NCI-H2227 treated with DMSO at 0.1 percent for 48 hours (cell line): ENCODE data around the gene CELF3.

Experiments
- DNase-seq: peaks from one replicate; lab custom pipeline; 2025; lab: John Stamatoyannopoulos, UW

CELF3 gene

DNA sequence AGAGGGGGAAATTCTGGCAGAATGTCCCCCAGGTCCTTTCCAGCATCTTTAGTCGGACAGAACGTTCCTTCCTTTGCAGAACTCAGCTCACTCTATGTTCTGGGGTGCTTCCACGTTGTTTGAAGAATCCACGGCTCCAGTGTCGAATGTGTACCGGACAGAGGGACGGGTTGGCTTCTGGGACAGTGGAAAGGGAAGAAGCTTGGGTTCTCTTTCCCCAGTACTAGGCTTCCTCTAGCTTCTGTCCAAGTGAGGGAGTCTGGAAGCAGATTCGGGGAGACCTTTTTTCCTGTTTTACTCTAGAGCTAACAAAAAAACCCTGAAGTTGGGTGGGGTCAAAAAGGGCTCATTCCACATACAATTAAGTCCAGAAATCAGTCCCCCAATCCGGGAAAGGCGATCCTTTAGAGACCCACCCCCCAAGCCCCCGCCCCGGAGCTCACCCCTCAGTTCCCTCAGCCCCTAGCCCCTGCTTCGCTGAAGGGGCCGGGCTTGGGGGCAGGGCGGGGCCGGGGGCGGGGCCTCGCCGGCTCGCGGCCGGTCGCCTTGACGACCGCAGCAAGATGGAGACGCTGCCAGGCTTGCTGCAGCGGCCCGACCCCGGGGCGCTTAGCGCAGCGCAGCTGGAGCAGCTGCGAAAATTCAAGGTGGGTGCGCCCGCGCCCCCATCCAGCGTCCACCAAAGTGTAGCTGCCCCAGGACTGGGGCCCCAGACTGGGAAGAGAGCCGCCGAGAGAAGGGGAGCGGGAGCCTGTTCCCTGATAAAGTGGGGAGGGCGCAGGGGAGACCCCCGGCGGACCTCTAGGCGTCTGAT is 4.6 kb upstream of the CELF3 start, which contains the start of gene RIIAD1:
RIIAD1 (plus strand) TSS at position 549 of the 814 bp plus-strand sequence; CDS start at position 564, 15 bp downstream.
- DNase-seq = peak; percentile 33

DNA sequence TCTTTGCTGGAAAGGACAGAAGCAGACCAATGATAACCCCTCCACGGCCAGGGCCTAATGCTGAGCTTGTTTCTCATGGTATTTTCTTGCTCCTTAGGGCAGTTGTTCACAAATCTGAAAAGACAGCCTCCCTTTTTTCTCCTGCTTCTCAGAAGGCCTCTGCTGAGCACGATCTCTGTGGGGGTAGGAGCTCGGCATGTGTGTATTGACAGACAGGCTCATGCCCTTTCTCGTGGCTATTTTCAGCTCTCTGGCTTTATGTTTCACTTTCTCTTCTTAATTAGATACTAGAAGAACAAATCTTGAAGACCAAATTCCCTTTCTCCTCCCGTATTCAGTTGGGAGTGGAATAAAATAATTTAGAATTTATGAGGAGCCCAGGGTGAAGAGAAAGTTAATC is 4.0 kb upstream of the CELF3 start:
- DNase-seq = no peak

DNA sequence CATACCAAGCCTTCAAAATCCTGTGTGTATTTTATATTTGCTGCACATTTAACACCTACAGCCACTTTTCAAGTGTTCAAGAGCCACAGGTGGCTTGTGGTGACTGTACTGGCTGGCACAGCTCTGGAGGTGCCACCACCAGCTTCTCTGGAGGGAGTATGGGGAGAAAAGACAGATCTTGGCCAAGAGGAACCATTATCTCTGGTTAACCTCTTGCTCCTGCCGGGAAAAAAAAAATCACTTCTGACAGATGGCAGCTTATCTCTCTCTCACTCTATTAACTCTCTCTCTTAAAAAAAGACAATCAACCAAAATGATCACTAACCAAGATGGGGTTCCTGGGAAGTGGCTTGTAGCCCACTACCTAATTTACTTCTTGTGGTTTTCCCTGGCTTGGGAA is 3.5 kb upstream of the CELF3 start:
- DNase-seq = no peak

DNA sequence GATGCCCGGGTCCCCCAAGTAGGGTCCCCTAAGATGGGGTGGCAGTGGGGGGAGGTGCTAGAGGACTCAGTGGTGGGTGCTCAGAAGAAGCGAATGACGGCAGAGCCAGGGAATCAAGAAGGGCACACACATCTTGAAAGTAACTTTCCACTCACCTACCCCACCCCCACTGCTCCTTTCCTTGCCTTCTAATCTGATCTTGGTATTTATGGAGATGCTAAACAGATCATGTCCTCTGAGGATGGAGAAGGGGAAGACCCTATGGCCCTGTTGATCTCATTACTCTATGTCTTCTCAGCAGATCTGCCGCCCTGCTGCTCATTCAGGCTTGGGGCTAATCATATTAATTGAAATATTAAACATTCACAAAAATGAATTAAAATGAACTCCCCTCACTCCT is 2.1 kb upstream of the CELF3 start:
- no peak for DNase-seq

DNA sequence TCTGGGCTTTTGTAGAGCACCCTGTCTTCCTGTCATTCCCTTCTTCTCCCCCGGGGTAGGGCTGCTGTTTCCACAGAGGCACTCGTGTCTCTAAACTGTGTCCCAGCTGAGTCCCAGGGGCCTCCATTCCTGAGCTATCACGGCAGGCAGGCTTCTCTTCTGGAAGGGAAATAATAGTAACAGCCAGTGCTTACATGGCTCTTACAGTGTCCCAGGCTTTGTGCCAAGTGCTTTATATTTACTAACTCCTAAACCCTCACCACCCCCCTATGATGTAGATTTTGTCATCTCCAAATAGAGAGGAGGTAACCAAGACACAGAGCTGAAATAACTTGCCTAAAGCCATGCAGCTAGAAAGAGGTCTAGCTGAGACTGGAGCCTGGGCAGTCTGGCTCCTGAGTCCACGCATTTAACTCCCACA is 1.4 kb upstream of the CELF3 start:
- DNase-seq = no peak

DNA sequence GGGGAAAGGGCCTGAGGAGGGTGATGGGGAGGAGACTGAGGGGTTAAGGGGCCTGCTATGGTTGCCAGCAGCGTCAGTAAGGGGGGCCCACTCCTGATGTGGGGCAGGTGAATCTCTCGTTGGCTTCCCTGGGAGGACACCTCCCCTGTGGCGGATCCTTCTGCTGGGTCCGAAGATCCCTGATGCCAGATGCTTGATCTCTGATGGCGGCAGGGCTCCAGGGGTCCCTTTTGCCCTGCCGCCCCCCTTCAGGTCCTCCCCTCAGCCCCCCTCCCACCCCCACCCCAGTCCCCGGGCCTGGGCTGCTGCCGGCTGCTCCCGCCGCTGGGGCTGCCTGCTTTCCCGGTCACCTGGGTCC is 219 bp downstream of the CELF3 start:
- DNase-seq = no peak

DNA sequence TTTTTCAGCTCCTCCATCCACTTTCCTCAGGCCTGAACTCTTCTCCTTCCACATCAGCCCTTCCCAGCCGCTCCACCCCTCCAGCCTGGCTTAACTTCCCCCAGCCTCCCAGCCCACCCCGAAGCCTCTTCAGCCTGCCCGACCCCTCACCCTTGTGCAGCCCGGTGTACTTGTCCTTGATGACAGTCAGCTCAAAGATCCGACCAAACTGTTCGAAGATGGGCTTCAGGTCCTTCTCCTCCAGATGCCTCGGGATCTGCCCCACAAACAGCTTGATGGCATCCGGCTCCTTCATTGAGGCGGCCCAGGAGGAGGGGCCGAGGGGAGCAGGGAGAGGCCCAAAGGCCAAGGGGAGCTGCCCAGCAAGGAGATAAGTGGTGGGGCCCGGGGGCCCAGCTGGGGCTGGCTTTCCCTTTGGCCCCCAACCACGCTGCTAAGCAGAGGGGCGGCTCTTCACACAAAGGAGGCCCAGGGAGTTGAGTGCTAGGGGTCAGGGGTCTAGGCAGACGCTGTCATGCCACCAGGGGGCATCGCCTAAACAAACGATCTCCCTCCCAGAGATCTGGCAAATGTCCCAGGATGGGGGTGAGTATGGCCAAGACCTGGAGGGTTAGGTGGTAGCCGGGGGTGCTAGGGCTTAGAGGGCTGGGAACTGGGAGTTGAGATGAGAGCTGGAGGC is 738 bp downstream of the CELF3 start:
- peak; percentile 40 for DNase-seq

DNA sequence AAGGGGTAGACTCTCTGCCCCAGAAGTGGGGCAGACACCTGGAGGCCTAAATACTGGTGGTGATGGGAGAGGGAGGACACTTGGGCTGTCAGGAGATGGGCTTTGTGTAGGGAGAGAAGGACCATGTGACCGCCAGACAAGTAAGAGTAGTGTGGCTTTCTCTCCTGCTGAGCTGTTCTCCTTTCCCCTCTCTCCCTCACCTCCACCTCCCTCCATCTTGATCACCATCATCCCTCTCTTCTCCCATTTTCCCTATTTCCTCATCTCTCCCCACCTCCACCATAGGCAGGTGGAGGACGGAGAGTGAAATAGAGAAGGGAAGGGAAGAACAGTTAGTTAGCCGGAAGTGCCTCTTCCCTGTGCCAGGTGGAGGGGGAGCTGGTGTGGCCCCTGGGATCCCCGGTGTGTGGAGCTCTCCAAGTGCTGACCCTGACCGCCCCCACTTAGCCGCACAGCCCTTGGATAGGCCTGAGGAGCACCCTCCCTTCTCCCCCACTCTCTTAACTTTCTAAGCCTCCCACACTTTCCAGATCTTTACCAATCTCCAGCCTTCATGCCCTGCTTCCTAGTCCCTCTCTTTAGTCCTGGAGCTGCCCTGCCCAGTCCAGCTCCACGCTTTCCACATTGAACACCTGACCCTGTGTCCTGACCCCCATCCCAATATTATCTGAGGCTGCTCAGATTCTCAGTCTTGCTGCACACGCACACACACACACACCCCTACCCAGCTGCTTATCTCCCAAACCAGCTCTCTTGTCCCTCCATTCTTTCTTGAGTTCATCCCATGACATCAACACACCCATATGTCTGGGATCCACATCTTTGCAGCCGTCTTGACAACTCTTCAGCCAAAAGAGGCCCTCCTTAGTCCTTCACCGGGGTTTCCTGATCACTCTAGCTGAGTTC is 1.5 kb downstream of the CELF3 start:
- no peak for DNase-seq

DNA sequence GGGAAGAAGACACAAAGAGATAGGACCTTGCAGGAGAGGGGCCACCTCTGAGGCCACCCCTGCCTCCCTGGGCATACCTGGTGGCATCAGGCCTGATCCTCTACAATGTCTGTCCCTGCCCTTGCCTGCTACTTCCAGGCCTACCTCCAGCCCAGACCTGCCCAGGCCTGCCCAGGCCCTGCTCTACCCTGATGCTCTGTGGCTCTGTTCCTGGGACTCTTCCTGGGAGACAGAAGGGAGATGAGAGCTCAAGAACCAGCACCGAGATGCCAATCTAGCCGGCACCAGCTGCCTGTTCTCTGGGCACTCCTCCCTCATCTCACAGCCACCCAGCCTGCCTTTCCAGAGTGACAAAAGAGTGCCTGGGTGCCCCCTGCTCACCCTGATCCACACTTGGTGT is 2.7 kb downstream of the CELF3 start:
- no peak for DNase-seq

DNA sequence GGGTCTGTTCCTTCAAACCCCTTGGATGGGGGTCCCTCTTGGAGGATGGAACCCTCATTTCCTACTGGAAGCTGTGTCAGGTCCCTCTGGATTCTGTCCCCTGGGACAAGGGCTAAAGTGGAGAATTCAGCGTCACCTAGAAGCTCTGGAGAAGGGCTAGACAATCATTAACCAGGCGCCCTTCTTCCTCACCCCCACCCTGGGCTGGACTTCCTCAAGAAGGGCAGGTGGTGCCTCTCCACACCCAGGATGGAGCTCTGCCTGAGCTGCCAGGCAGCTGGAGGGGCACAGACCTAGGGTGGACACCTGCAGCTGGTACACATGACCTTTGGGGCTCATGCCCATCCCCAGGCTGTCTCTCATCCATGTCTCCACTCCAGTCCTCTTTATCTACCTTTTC is 3.6 kb downstream of the CELF3 start:
- DNase-seq = no peak

DNA sequence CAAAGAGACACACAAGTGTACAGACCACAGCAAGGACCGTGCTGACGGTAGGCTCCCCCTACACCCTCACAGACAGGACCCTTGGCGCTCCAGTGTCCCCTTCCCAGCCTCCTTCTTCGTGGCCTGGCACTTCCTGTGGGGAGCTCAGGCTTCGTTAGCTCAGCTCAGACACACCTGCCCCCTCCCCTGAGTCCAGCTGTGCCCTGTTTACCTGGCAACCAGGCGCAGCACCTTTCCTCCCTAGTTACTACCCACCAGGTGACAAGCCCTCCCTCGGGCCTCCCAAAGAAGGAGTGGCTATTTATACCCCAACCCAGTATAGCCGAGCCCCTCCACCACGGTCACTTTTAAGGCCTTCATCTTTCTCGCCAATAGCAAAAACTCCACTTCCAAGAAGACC is 4.7 kb downstream of the CELF3 start:
- no peak for DNase-seq

DNA sequence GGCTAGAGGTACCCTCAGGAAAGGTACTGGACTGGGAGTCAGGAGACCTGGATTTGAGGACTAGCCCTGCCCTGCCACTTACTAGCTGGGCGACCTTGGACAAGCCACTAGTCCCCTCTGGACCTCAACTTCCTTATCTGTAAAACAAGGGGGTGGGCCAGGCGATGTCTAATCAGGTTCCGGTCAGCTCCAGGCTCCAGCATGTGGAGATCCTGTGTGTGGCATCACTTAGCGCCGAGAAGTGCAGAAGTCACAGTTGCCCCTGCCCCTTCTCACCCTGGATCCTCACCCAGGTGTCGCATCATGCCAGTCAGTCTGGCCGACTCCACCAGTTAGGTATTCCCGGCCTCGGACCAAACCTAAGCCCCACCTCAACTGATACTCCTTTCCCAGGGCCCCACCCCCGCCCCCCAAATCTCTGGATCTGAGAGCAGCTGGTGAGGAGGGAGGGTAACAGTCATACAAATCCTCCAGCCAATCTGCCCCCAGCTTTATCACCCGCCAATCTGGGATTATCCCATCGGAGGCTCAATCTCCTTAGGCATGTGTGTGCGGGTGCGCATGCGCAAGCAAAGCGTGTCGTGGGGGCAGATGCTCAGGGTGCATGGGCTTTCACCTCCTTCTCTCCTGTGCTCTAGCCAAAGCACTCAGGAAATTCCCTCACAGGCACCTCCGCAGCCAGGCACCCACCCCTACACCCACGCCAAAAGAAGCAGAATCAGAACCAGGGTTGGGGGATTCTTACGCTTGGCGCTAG is 5.4 kb downstream of the CELF3 start:
- no peak for DNase-seq

DNA sequence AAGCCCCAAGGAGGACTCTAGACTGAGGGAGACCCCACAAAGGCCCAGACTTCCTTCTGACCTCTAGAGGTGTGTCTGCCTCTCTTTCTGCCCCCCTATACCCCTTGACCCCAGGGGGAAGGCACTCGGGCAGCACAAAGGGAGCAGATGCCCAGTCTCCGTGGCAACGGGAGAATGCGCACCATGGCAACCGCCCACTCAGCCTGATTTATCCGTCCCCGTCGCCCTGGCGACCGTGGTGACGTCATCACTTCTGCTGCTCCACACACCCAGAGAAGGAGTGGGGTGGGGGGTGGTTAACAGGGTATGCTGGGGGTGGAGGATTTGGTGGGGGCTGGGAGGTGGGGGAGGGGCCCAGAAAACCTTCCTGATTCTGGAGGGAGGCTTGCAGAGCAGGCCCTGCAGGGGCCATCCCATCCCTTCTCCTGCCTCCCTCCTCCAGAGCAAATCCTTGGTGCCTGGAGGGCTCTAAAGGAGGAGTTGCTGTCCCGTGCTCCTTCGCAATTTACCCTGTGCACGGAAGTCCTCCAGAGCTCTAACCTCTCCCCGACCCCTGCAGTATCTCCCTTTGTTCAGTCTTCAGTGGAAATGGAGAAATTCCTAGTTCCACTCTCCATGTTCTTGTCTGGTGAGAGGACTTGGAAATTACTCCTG is 6.3 kb downstream of the CELF3 start:
- peak; percentile 84 for DNase-seq

DNA sequence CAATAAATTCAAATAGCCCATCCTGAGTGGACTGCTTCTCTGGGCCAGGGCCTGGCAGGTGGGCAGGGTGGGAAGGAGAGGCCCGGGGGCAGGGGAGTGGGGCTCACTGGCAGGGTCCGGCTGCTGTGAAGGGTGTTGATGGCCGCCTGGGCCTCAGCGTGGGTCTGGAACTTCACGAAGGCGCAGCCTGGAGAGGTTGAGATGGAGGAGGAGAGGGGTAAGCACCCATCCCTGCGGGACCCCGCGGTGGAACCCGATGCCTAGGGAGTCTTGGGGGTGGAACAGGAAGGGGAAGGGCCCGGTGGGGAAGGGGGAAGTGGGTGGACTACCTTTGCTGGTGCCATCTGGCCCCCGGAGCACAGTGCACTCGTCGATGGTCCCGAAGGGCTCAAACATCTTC is 7.7 kb downstream of the CELF3 start:
- DNase-seq = no peak

DNA sequence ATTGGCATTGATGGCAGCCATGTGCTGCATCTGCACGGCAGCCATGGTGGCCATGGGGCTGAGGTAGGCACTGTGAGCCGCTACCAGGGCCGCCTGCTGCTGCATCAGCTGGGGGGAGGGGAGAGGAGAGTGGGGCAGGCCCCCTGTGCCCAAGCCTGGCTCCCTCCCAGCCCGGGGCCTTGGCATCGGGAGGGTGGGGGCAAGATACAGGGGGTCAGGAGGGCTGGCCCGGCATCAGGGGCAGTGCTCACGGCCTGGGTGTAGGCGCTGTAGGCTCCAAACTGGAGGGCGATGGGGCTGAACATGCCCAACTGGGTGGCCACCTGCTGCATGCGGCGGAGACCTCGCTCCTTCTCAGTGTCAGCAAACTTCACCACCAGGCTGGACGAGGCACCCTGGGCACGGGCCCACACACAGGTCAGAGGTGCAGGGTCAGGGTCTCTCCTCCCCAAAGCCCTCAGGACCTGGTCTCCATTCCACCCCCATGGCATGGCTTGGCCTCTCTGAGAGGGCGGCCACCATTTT is 9.0 kb downstream of the CELF3 start:
- DNase-seq = no peak

DNA sequence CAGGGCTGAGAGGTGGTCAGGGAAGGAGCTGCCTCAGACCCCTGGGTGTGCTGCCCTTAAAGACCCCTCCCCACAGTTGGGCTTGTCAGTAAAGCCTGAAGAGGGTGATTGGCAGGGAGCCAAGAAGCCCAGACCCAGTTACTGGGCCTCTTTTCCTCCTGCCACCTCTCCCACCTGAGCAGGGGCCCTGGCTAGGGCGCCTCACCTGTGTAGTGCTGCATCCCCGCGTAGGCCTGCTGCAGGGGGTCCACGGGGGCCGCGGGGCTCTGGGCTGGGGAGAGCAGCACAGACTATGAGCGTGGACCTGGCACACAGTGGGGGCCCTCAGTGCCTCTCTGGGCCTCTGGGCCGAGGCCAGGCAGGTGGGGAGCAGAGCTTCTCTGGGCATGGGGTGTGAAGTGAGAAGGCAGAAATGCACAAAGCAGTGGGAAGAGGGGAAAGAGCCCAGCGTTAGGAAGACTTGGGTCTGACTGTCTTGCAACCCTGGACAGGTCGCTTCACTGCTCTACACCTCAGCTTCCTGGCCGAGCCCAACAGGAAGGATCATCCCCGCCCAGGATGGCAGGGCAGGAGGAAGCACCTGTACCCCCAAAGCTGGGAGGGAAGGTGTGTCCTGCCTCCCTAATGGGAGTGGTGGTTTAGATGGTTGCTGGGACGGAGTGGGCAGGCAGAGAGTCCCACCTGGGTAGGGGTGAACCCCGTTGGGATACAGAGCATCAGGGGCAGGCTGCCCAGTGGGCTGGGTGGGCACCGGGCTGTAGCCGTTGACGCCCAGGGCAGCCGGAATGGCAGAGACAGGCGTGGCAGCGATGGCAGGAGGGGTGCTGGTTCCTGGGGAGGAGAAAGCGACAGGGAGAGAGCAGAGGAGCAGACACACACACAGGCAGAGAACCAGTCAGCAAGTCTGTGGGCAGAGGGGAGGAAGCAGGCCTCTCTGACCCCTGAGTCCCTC is 9.9 kb downstream of the CELF3 start:
- DNase-seq = no peak

DNA sequence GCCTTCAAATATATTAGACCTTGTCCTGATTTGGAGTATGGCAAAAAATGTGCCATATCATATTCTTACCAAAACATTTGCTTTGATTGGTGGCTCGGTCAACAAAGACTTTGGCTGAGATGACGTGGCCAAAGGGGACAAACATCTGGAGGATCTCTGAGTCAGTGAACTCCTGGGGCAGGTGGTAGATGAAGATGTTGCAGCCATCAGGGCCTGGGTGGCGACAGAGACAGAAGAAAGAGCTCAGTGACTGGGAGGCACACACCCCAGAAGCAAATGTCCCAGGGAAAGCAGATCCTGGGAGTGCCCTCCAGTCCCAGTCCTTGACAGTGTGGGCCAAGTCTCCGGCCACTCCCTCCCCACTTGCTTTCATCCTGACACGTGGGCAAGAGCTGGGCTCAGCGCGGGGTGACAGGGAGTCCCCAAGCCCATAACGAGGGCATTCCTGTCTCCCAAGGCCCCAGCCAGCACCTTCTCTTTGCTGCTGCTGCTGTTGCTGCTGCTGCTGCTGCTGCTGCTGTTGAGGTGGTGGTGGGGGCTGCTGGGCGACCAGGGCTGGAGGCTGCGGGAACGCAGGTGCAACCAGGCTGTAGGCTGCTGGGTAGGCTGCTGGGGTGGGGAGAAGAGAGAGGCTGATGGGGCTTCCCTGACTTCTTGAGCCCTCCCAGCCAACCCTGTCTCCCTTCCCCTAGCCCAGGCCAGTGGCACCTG is 10.7 kb downstream of the CELF3 start:
- DNase-seq = no peak

DNA sequence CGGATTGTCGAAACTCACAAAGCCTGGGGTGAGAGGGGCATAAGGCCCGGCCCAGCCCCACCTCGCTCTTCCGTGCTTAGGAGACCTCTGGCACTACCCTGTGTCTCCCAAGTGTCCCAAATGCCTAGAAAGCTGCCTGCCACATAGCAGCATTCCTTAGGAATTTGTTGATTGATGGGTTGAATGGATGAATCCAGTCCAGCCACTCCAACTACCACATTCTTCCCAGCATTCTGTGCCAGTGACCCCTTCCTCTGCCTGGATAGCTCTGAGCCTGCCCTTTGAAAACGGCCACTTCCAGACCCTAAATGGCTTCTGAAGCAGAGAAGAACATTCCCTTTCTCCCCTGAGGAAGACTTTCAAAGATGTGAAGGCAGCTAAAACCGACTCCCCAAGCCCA is 11.5 kb downstream of the CELF3 start:
- no peak for DNase-seq

DNA sequence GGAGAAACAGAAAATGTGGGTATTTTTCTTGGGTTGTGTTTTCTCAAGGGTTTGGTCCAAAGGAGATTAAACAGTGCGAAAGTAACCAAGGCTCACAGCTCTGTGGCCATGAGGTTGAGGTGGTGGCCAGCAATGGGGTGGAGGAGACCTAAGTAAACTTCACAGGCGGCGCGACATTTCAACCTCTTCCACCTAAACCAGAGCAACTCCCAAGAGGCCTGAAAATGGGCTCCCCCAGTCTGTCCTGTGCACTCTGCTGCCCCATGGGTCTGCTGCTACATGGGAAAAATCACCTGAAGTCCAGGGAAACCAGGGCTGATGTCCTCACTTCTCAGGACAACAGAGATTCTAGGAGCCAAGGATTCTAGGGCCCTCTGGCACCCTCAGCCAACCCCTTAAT is 12.4 kb downstream of the CELF3 start:
- no peak for DNase-seq
